SU-DHL-6 (cell line): ENCODE results near the gene HIVEP2.

ENCODE experiments used
- H2AFZ ChIP-seq: fragments of 200-600 bp; sonication (generic); 2 replicates; pipeline ENCODE4 v1.6.1; 2014; ENCODE audit warnings: low read depth, mild to moderate bottlenecking, moderate library complexity, mixed read lengths, antibody characterized with exemption, low read length; ENCODE audit not compliant: severe bottlenecking
- H3F3A ChIP-seq: fragments of 200-600 bp; shearing (Covaris generic); 2 replicates; pipeline ENCODE4 v1.6.0; 2016; ENCODE audit warnings: antibody characterized with exemption, mild to moderate bottlenecking; ENCODE audit not compliant: insufficient read depth
- H3K27ac ChIP-seq: fragments of 200-600 bp; sonication (generic); 2 replicates; pipeline ENCODE4 v1.5.1; 2016; ENCODE audit warnings: low read depth, mild to moderate bottlenecking, low read length, moderate library complexity, mixed read lengths
- H3K27me3 ChIP-seq: fragments of 200-600 bp; sonication (generic), shearing (Covaris generic); 2 replicates; pipeline ENCODE4 v1.6.0; 2014; ENCODE audit warnings: mild to moderate bottlenecking, low read length
- H3K36me3 ChIP-seq: fragments of 200-600 bp; sonication (generic); 2 replicates; pipeline ENCODE4 v1.6.1; 2014; ENCODE audit warnings: mild to moderate bottlenecking, low read length, mixed read lengths
- H3K4me2 ChIP-seq: fragments of 300-600, 200-600 bp; shearing (Covaris generic), sonication (generic); 2 replicates; pipeline ENCODE4 v1.6.0; 2014; ENCODE audit warnings: low read length, low read depth, mild to moderate bottlenecking; ENCODE audit not compliant: poor library complexity, severe bottlenecking
- H3K4me3 ChIP-seq: fragments of 200-600 bp; sonication (generic); 2 replicates; pipeline ENCODE4 v1.5.1; 2014; ENCODE audit warnings: antibody characterized with exemption, low read length, mild to moderate bottlenecking, mixed read lengths; ENCODE audit not compliant: insufficient read depth, poor library complexity, severe bottlenecking
- H3K79me2 ChIP-seq: fragments of 200-600 bp; sonication (generic); 2 replicates; pipeline ENCODE4 v1.6.1; 2014; ENCODE audit warnings: mild to moderate bottlenecking, low read length, moderate library complexity; ENCODE audit not compliant: insufficient read depth
- H3K9ac ChIP-seq: fragments of 200-600 bp; sonication (generic); 2 replicates; pipeline ENCODE4 v1.7.0; 2014; ENCODE audit warnings: mild to moderate bottlenecking, low read length
- H3K9me2 ChIP-seq: fragments of 200-600 bp; sonication (generic); replicated peaks from 2 replicates; pipeline ENCODE4 v1.6.1; 2014; ENCODE audit warnings: low read length; ENCODE audit not compliant: insufficient read depth
- H3K9me3 ChIP-seq: fragments of 200-600 bp; sonication (generic); 2 replicates; pipeline ENCODE4 v1.6.1; 2014; ENCODE audit warnings: low read length, mixed read lengths; ENCODE audit not compliant: insufficient read depth
- H4K20me1 ChIP-seq: fragments of 200-600 bp; sonication (generic); 2 replicates; pipeline ENCODE4 v1.6.1; 2014; ENCODE audit warnings: low read depth, mild to moderate bottlenecking, antibody characterized with exemption, low read length, moderate library complexity, mixed read lengths
- EZH2phosphoT487 ChIP-seq: fragments of 200-600 bp; sonication (generic), shearing (Covaris generic); conservative IDR thresholded peaks from 2 replicates; pipeline ENCODE4 v1.6.1; 2018; ENCODE audit warnings: mild to moderate bottlenecking, antibody characterized with exemption, low read length, moderate library complexity, mixed read lengths
- TF ChIP-seq, protein P1 (sequence below): fragments of 200-600 bp; sonication (generic); IDR thresholded peaks from one replicate; pipeline ENCODE4 v1.5.1; 2017; ENCODE audit warnings: antibody characterized with exemption, mild to moderate bottlenecking, low read length, moderate library complexity; ENCODE audit not compliant: insufficient read depth, poor library complexity, severe bottlenecking

HIVEP2 gene

DNA sequence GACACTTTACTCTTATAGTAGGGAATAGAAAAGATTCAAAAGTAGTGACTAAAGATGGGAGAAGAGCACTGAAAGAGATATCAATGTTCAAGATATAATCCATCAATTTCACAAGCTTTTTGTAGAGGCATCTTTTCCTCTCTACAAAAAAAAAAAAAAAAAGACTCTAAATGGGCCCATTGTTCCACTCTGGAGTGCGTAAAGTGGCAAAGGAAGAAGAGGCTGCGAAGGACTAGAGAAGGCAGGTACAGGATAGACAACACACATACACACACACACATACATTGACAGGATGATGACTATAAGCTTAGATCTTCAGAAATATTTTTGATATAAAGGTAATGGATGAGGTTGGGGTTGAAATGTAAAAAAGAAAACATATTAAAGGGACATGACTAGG lies 157.6 kb downstream of the HIVEP2 start:
- no peak overlapping the region for H2AFZ ChIP-seq
- H3K27ac ChIP-seq, result no peak overlapping the region
- no peak for TF ChIP-seq EZH2phosphoT487
- H3K9me3 ChIP-seq, result no peaks in the 10 kb centered on the region
- H3K4me3 ChIP-seq, result no peak overlapping the region
- no peak overlapping the region for H3K9ac ChIP-seq
- H3K27me3 ChIP-seq, result no peaks in the 10 kb centered on the region
- no peaks in the 10 kb centered on the region for H4K20me1 ChIP-seq
- no peaks in the 10 kb centered on the region for H3K79me2 ChIP-seq
- H3K4me2 ChIP-seq, result no peak overlapping the region
- H3K9me2 ChIP-seq, result no peaks in the 10 kb centered on the region
- no peaks in the 10 kb centered on the region for H3K36me3 ChIP-seq
- H3F3A ChIP-seq, result no peaks in the 10 kb centered on the region

DNA sequence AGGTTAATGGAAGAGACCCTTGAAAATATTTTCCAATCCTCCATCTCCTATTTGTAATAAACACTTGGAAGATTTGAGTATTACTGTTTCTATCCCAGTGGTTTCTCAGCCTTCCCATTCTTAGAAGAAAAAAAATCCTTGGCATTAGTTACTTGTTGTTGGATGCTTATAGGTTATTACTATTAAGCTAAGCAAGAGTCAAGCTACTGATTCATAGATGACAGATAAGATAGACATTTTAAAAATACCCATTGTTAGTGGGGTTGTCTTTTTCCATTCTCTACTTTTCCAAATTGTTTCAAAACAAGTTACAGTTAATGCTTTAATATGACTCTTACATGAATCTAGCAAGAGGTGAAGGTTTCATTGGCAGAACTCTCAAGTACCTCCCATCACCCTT lies 158.5 kb downstream of the HIVEP2 start:
- H3K27ac ChIP-seq, result no peak overlapping the region
- no peaks in the 10 kb centered on the region for H3K9me2 ChIP-seq
- no peaks in the 10 kb centered on the region for H3K36me3 ChIP-seq
- H3K9me3 ChIP-seq, result no peaks in the 10 kb centered on the region
- TF ChIP-seq, protein P1, sequence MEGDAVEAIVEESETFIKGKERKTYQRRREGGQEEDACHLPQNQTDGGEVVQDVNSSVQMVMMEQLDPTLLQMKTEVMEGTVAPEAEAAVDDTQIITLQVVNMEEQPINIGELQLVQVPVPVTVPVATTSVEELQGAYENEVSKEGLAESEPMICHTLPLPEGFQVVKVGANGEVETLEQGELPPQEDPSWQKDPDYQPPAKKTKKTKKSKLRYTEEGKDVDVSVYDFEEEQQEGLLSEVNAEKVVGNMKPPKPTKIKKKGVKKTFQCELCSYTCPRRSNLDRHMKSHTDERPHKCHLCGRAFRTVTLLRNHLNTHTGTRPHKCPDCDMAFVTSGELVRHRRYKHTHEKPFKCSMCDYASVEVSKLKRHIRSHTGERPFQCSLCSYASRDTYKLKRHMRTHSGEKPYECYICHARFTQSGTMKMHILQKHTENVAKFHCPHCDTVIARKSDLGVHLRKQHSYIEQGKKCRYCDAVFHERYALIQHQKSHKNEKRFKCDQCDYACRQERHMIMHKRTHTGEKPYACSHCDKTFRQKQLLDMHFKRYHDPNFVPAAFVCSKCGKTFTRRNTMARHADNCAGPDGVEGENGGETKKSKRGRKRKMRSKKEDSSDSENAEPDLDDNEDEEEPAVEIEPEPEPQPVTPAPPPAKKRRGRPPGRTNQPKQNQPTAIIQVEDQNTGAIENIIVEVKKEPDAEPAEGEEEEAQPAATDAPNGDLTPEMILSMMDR, result no peak
- TF ChIP-seq EZH2phosphoT487, result no peak
- H3K9ac ChIP-seq, result no peak overlapping the region
- H3K79me2 ChIP-seq, result no peaks in the 10 kb centered on the region
- no peak overlapping the region for H3K4me2 ChIP-seq
- no peaks in the 10 kb centered on the region for H4K20me1 ChIP-seq
- H3F3A ChIP-seq, result no peaks in the 10 kb centered on the region
- H3K27me3 ChIP-seq, result no peaks in the 10 kb centered on the region
- H2AFZ ChIP-seq, result no peak overlapping the region
- no peak overlapping the region for H3K4me3 ChIP-seq

DNA sequence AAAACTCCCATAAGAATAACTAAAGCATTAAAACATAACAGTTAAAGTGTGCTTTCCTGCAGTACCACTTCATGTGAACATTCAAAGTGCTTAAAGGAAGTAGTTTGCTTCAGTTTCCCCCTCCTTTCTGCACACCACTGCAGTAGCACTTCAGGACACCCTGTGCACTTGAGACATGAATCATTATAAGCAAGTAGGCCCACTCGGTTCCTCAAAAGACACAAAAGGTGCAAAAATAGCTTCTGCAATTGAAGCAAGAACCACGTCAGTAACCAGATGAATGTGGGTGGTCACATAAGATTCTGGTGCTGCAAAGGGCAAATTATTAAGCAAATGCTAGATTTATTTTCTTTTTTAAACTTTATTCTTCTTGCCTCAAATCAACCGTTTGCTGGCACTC lies 160.6 kb downstream of the HIVEP2 start:
- Histone ChIP-seq H2AFZ (no peak overlapping the region), H4K20me1 (no peaks in the 10 kb centered on the region), H3K27ac (no peak overlapping the region), H3K9me2 (no peaks in the 10 kb centered on the region), H3K4me2 (no peak overlapping the region), H3K9me3 (no peaks in the 10 kb centered on the region), H3K4me3 (no peak overlapping the region), H3K36me3 (no peaks in the 10 kb centered on the region), H3K79me2 (no peaks in the 10 kb centered on the region), H3K9ac (no peak overlapping the region), H3F3A (no peaks in the 10 kb centered on the region), H3K27me3 (no peaks in the 10 kb centered on the region)
- no peak for TF ChIP-seq EZH2phosphoT487
- TF ChIP-seq, protein P1, result no peak

DNA sequence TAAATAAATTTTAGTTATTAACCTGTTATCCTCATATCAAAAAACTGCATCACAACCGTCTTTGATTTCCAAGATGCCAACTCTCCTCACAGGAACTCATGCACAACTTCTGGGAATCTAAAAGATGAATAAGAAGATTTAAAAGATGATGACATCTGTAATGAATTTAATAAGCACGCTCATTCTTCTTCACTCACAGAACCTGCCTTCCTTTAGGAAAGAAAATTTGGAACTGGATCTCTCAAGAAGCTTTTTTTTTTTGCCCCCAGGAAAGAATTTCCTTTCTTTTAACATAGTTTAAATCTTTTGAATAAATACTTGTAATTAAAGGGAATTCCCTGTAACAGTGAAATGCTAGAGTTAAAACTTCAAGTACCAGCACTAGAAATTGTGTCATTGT lies 161.5 kb downstream of the HIVEP2 start:
- Histone ChIP-seq H3K9ac (no peak overlapping the region), H3F3A (no peaks in the 10 kb centered on the region), H3K27ac (no peak overlapping the region), H4K20me1 (no peaks in the 10 kb centered on the region), H3K79me2 (no peaks in the 10 kb centered on the region), H3K9me2 (no peaks in the 10 kb centered on the region), H3K27me3 (no peaks in the 10 kb centered on the region), H3K4me3 (no peak overlapping the region), H3K4me2 (no peak overlapping the region), H3K9me3 (no peaks in the 10 kb centered on the region), H3K36me3 (no peaks in the 10 kb centered on the region), H2AFZ (no peak overlapping the region)
- TF ChIP-seq, protein P1, result no peak
- no peak for TF ChIP-seq EZH2phosphoT487
